Measurements from ENCODE around the gene ST7. TPM values are rescaled to one million over a fixed set of nuclear protein-coding genes. Genes with fewer than 3 reads are reported as not detected.

ST7 gene
- total RNA-seq, 2 experiments from 2014 or later = 5.2 to 5.9 TPM

DNA sequence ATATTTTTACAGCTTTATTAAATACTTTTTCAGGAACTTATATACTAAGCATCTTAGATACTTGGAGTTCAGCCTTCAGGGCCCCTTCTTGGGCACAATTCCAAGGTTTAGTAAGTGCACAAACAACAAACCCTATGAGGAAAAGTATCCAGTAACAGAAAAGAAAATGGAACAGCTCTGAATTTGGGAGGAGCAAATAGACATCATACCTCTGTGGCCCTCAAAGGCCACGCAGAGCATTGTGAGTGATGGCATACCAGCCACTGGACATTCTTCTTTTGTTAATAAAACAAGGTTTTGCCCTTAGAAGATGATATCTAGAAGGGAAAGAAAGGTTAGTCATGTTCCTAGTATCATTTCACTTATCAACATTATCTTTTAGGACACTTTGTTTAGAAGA lies 46.0 kb downstream of the ST7 start:
- Mint-ChIP-seq H3K4me3 (no peak overlapping the region), H3K27ac (no peak overlapping the region), H3K9me3 (ENCODE audit: insufficient read depth) (no peaks in the 10 kb centered on the region), H3K27me3 (ENCODE audit: low read depth) (no peaks in the 10 kb centered on the region), H3K36me3 (ENCODE audit: low read depth) (no peaks in the 10 kb centered on the region), H3K4me1 (ENCODE audit: low read depth) (no peaks in the 10 kb centered on the region)
- ChIA-PET CTCF (interaction anchor here (1.3 to 1.5 kb wide), 2 partner anchors 10 to 13 kb away, joined by 6 read pairs; no protein-coding TSS in a partner anchor), POLR2A (no interaction called here)
- no peak for ATAC-seq
- DNase-seq = no peak

DNA sequence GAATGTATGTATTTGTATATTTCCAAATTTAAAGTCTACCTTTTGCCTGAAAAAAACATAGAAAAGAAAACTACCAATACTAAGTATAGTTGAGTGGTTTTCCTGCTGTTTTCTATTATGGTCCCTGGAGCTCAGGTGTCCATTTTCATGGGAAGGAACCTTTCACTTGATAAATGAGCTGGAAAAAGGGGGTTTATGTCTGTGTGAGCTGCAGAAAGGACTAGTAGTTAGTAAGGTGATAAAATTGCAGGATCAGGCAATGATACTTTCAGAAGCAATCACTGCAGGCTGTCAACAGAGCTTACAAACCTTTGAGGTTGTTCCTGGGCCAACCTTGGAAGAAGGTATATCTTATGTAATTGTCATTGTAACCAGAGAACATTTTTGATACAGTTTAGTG lies 48.0 kb downstream of the ST7 start:
- H3K36me3 Mint-ChIP-seq (ENCODE audit: low read depth) = no peaks in the 10 kb centered on the region
- DNase-seq (no peak), ATAC-seq (no peak)
- H3K9me3 Mint-ChIP-seq (ENCODE audit: insufficient read depth) = no peaks in the 10 kb centered on the region
- H3K4me1 Mint-ChIP-seq (ENCODE audit: low read depth) = peaks cover 4% of the 10 kb centered on the region
- no peak overlapping the region for H3K4me3 Mint-ChIP-seq
- no peak overlapping the region for H3K27ac Mint-ChIP-seq
- CTCF ChIA-PET = interaction anchor here (1.4 kb wide), 1 partner anchor 13 kb away, joined by 5 read pairs; no protein-coding TSS in a partner anchor
- H3K27me3 Mint-ChIP-seq (ENCODE audit: low read depth) = no peaks in the 10 kb centered on the region
- POLR2A ChIA-PET = no interaction called here

GRCh38 chr7:117004899-117005298 lies 51.6 kb downstream of the ST7 start:
- Mint-ChIP-seq H3K27me3 (ENCODE audit: low read depth) (no peaks in the 10 kb centered on the region), H3K4me1 (ENCODE audit: low read depth) (peaks cover 37% of the 10 kb centered on the region), H3K9me3 (ENCODE audit: insufficient read depth) (no peaks in the 10 kb centered on the region), H3K36me3 (ENCODE audit: low read depth) (peaks cover 2% of the 10 kb centered on the region), H3K27ac (no peak overlapping the region), H3K4me3 (no peak overlapping the region)
- ChIA-PET POLR2A (no interaction called here), CTCF (interaction anchor here (10.0 kb wide), 1 partner anchor 18 kb away, joined by 158 read pairs; no protein-coding TSS in a partner anchor)
- ATAC-seq = no peak
- DNase-seq = no peak

GRCh38 chr7:117005449-117005848 lies 52.1 kb downstream of the ST7 start:
- CTCF ChIA-PET = interaction anchor here (4.4 to 10.0 kb wide), 2 partner anchors 18 to 121 kb away, joined by 36 to 158 read pairs; no protein-coding TSS in a partner anchor
- Mint-ChIP-seq H3K4me3 (no peak overlapping the region), H3K36me3 (ENCODE audit: low read depth) (peaks cover 2% of the 10 kb centered on the region), H3K9me3 (ENCODE audit: insufficient read depth) (no peaks in the 10 kb centered on the region), H3K27ac (no peak overlapping the region), H3K4me1 (ENCODE audit: low read depth) (peaks cover 42% of the 10 kb centered on the region), H3K27me3 (ENCODE audit: low read depth) (no peaks in the 10 kb centered on the region)
- DNase-seq = no peak
- POLR2A ChIA-PET = no interaction called here
- no peak for ATAC-seq

DNA sequence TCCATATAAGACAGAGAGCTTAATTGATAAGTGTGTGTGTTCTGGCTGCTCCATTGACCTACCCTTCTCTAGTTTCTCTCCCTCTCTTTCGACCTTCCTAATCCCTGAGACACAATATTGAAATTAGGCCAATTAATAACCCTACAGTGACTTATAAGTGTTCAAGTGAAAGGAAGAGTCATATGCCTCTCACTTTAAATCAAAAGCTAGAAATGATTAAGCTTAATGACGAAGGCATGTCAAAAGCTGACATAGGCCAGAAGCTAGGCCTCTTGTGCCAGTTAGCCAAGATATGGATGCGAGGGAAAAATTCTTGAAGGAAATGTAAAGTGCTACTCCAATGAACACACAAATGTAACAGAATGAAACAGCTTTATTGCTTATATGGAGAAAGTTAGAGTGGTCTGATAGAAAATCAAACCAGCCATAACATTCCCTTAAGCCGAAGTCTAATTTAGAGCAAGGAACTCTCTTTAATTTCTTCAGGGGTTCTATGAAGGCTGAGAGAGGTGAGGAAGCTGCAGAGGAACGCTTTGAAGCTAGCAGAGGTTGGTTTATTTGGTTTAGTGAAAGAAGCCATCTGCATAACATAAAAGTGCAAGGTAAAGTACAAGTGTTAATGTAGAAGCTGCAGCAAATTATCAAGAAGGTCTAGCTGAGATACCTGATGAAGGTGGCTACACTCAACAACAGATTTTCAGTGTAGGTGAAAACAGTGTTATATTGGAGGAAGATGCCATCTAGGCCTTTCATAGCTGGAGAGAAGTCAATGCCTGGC lies 53.8 kb downstream of the ST7 start:
- ChIA-PET CTCF (interaction anchor here (0.6 to 10.0 kb wide), 7 partner anchors 20 to 205 kb away, joined by 3 to 158 read pairs (median 3); no protein-coding TSS in a partner anchor), POLR2A (no interaction called here)
- no peak overlapping the region for H3K27ac Mint-ChIP-seq
- ATAC-seq (no peak), DNase-seq (no peak)
- peaks cover 2% of the 10 kb centered on the region for H3K27me3 Mint-ChIP-seq (ENCODE audit: low read depth)
- H3K36me3 Mint-ChIP-seq (ENCODE audit: low read depth) = peaks cover 2% of the 10 kb centered on the region
- no peaks in the 10 kb centered on the region for H3K9me3 Mint-ChIP-seq (ENCODE audit: insufficient read depth)
- no peak overlapping the region for H3K4me3 Mint-ChIP-seq
- H3K4me1 Mint-ChIP-seq (ENCODE audit: low read depth) = peaks cover 58% of the 10 kb centered on the region

GRCh38 chr7:117008118-117008885 lies 55.0 kb downstream of the ST7 start:
- Mint-ChIP-seq H3K27me3 (ENCODE audit: low read depth) (peaks cover 2% of the 10 kb centered on the region), H3K27ac (no peak overlapping the region), H3K4me1 (ENCODE audit: low read depth) (peaks cover 58% of the 10 kb centered on the region), H3K4me3 (no peak overlapping the region), H3K9me3 (ENCODE audit: insufficient read depth) (no peaks in the 10 kb centered on the region), H3K36me3 (ENCODE audit: low read depth) (peaks cover 2% of the 10 kb centered on the region)
- no peak for DNase-seq
- ChIA-PET CTCF (interaction anchor here (1.0 to 10.0 kb wide), 6 partner anchors 21 to 118 kb away, joined by 3 to 158 read pairs (median 6); no protein-coding TSS in a partner anchor), POLR2A (no interaction called here)
- no peak for ATAC-seq

GRCh38 chr7:117008886-117009531 lies 55.7 kb downstream of the ST7 start:
- DNase-seq (peak; percentile 80), ATAC-seq (peak; percentile 81)
- H3K27ac Mint-ChIP-seq = peak overlapping the region; percentile 78
- ChIA-PET POLR2A (interaction anchor here (0.9 kb wide), 1 partner anchor 101 kb away, joined by 3 read pairs; no protein-coding TSS in a partner anchor), CTCF (interaction anchor here (1.0 to 10.0 kb wide), 10 partner anchors 13 to 118 kb away, joined by 3 to 158 read pairs (median 6); no protein-coding TSS in a partner anchor)
- peaks cover 2% of the 10 kb centered on the region for H3K36me3 Mint-ChIP-seq (ENCODE audit: low read depth)
- H3K4me1 Mint-ChIP-seq (ENCODE audit: low read depth) = peaks cover 58% of the 10 kb centered on the region
- H3K27me3 Mint-ChIP-seq (ENCODE audit: low read depth) = peaks cover 2% of the 10 kb centered on the region
- peak overlapping the region; percentile 48 for H3K4me3 Mint-ChIP-seq
- no peaks in the 10 kb centered on the region for H3K9me3 Mint-ChIP-seq (ENCODE audit: insufficient read depth)

- peaks cover 2% of the 10 kb centered on the region for H3K27me3 Mint-ChIP-seq (ENCODE audit: low read depth)
- ChIA-PET POLR2A (interaction anchor here (0.9 kb wide), 1 partner anchor 100 kb away, joined by 3 read pairs; no protein-coding TSS in a partner anchor), CTCF (interaction anchor here (1.0 to 10.0 kb wide), 11 partner anchors 13 to 117 kb away, joined by 3 to 158 read pairs (median 6); no protein-coding TSS in a partner anchor)
- H3K9me3 Mint-ChIP-seq (ENCODE audit: insufficient read depth) = no peaks in the 10 kb centered on the region
- H3K27ac Mint-ChIP-seq = peak overlapping the region; percentile 30
- peak overlapping the region; percentile 48 for H3K4me3 Mint-ChIP-seq
- DNase-seq = peak; percentile 28
- H3K4me1 Mint-ChIP-seq (ENCODE audit: low read depth) = peaks cover 62% of the 10 kb centered on the region
- ATAC-seq = peak; percentile 60
- peaks cover 2% of the 10 kb centered on the region for H3K36me3 Mint-ChIP-seq (ENCODE audit: low read depth)
These were observed 56.5 kb downstream of the ST7 start for GRCh38 chr7:117009705-117010361.

GRCh38 chr7:117010375-117011133 lies 57.3 kb downstream of the ST7 start:
- Mint-ChIP-seq H3K4me3 (peak overlapping the region; percentile 48), H3K9me3 (ENCODE audit: insufficient read depth) (no peaks in the 10 kb centered on the region), H3K27me3 (ENCODE audit: low read depth) (peaks cover 2% of the 10 kb centered on the region), H3K36me3 (ENCODE audit: low read depth) (peaks cover 2% of the 10 kb centered on the region), H3K4me1 (ENCODE audit: low read depth) (peaks cover 68% of the 10 kb centered on the region), H3K27ac (peak overlapping the region; percentile 30)
- ChIA-PET POLR2A (no interaction called here), CTCF (interaction anchor here (0.9 to 10.0 kb wide), 10 partner anchors 15 to 117 kb away, joined by 3 to 158 read pairs (median 6); no protein-coding TSS in a partner anchor)
- ATAC-seq = no peak
- no peak for DNase-seq

GRCh38 chr7:117011419-117012260 lies 58.3 kb downstream of the ST7 start:
- H3K36me3 Mint-ChIP-seq (ENCODE audit: low read depth) = peaks cover 2% of the 10 kb centered on the region
- DNase-seq = no peak
- no peak overlapping the region for H3K4me3 Mint-ChIP-seq
- ChIA-PET POLR2A (no interaction called here), CTCF (interaction anchor here (0.6 to 10.0 kb wide), 14 partner anchors 11 to 115 kb away, joined by 3 to 158 read pairs (median 3); no protein-coding TSS in a partner anchor)
- no peaks in the 10 kb centered on the region for H3K9me3 Mint-ChIP-seq (ENCODE audit: insufficient read depth)
- H3K4me1 Mint-ChIP-seq (ENCODE audit: low read depth) = peaks cover 69% of the 10 kb centered on the region
- no peak overlapping the region for H3K27ac Mint-ChIP-seq
- H3K27me3 Mint-ChIP-seq (ENCODE audit: low read depth) = peaks cover 2% of the 10 kb centered on the region
- ATAC-seq = no peak
